Colonic mucosa (tissue), 4 donors: ENCODE measurements around the gene CYB5R3. TPM values are rescaled to one million over a fixed set of nuclear protein-coding genes. Genes with fewer than 3 reads are reported as not detected.
"Not testable (repeated sequence)": the region's sequence is repeated elsewhere in the genome, so short reads cannot be mapped to it uniquely, and the experiment has no call there.

Source experiments
- DNase-seq: peaks from one replicate; pipeline ENCODE4 v3.0.0-alpha.2; 2020
- H3K27ac ChIP-seq: fragments of 200-600 bp; one replicate; pipeline ENCODE4 v1.8.0; 2021
- H3K27me3 ChIP-seq: fragments of 200-600 bp; one replicate; pipeline ENCODE4 v1.8.0; 2021
- H3K36me3 ChIP-seq: fragments of 200-600 bp; one replicate; pipeline ENCODE4 v1.8.0; 2021
- H3K4me1 ChIP-seq: fragments of 200-600 bp; one replicate; pipeline ENCODE4 v1.8.0; 2021; ENCODE audit warnings: mild to moderate bottlenecking
- H3K4me3 ChIP-seq: fragments of 200-600 bp; one replicate; pipeline ENCODE4 v1.8.0; 2021
- H3K9ac ChIP-seq, 2 donors: one replicate each; pipeline ENCODE4 v1.7.0; 2013; ENCODE audit warnings: control low read depth in 2 of 2, low read depth in 2 of 2, low read length in 2 of 2
- H3K9me3 ChIP-seq: fragments of 200-600 bp; one replicate; pipeline ENCODE4 v1.8.0; 2021
- CTCF ChIP-seq: fragments of 200-600 bp; IDR thresholded peaks from one replicate; pipeline ENCODE4 v1.8.0; 2022; ENCODE audit warnings: antibody characterized with exemption, mild to moderate bottlenecking
- intact Hi-C: fragments of 100-400 bp; cut with DNase I; formaldehyde crosslinking; loops from one replicate; pipeline ENCODE4 v1.14.1; 2022
- total RNA-seq, 2 donors: library from RNA; stranded (reverse); fragmentation: NEBNext Ultra II Directional in 1 of 2; extraction: Animal tissue kit (Norgen Biotek cat#: 25700) in 1 of 2; gene quantifications; one replicate each; pipeline ENCODE4 v1.2.1, GENCODE V29; 2021
- donor health status: healthy.
- donor health status: DM: no; HTN: no; CAD: no.
- donor health status: DM: no; HTN: no; CAD: no.

The CYB5R3 gene
- total RNA-seq, 2 donors from 2014 or later, result 105 to 133 TPM

GRCh38 chr22:42673898-42674401 is 24.8 kb upstream of the CYB5R3 start:
- Histone ChIP-seq H3K27ac (no peak overlapping the region), H3K9ac (no peak overlapping the region), H3K27me3 (no peaks in the 10 kb centered on the region), H3K36me3 (no peaks in the 10 kb centered on the region), H3K4me3 (no peak overlapping the region), H3K4me1 (no peaks in the 10 kb centered on the region), H3K9me3 (no peaks in the 10 kb centered on the region)
- intact Hi-C loops, result no loop called here
- TF ChIP-seq CTCF, result no peak
- DNase-seq, result no peak

DNA sequence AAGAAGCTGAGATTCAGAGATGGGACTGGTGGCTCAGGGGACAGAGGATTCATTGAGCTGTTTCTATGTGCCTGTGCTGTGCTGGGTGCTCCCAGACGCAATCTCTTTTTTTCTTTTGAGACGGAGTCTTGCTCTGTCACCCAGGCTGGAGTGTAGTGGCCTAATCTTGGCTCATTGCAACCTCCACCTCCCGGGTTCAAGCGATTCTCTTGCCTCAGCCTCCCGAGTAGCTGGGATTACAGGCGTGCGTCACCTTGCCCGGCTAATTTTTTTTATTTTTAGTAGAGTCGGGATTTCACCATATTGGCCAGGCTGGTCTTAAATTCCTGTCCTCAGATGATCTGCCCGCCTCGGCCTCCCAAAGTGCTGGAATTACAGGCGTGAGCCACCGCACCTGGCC is 23.9 kb upstream of the CYB5R3 start:
- H3K4me1 ChIP-seq, H3K9ac ChIP-seq, DNase-seq, H3K9me3 ChIP-seq, H3K27ac ChIP-seq, H3K4me3 ChIP-seq, H3K27me3 ChIP-seq, intact Hi-C loops, H3K36me3 ChIP-seq: not testable (repeated sequence)

DNA sequence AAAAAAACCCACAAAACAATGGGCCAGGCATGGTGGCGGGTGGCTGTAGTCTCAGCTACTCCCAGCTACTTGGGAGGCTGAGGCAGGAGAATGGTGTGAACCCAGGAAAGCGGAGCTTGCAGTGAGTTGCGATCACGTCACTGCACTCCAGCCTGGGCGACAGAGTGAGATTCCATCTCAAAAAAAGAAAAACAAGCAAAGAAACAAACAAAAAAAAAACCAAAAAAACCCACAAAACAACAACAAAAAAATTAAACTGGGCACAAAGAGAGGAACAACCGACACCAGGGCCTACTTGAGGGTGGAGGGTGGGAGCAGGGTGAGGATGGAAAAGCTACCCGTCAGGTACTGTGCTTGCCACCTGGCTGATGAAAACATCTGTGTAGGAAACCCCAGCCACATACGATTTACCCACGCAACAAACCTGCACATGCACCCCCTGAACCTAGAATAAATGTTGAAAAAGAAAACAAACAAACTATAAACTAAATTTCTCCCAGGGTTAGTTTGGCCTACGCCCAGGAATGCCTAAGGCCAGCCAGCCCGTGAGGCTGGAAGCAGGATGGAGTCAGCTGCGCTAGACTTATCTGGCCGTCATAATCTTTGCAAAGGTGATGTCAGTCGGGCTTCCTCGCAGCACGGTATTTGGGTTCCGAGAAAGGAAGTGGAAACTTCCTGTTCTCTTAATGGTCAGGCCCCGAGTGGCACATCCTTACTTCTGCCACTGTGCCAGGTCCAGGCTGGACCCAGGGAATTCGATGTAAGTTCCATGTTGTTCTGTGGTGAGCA is 21.9 kb upstream of the CYB5R3 start:
- no peak overlapping the region for H3K4me3 ChIP-seq
- no peak for DNase-seq

DNA sequence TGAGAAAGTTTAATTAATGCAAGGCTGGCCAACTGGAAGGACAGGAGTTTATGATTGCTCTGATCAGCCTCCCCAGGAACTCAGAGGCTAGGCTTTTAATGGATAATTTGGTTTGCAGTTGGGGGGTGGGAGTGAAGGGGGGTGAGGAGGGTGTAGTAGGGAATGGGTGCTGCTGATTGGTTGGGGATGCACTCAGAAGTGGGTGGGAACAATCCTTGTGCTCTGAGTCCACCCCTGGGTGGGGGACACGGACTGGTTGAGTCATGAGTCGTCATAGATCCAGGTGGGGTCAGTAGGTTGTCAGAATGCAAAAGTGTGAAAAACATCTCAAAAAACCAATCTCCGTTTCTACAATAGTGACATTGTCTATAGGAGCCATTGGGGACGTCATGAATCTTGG is 20.9 kb upstream of the CYB5R3 start:
- intact Hi-C loops, result no loop called here
- Histone ChIP-seq H3K4me3 (no peak overlapping the region), H3K4me1 (no peaks in the 10 kb centered on the region), H3K9ac (no peak overlapping the region), H3K27me3 (no peaks in the 10 kb centered on the region), H3K36me3 (no peaks in the 10 kb centered on the region), H3K9me3 (no peaks in the 10 kb centered on the region), H3K27ac (no peak overlapping the region)
- no peak for TF ChIP-seq CTCF
- DNase-seq, result no peak

More for the DNA sequence above, 21.9 kb upstream of the CYB5R3 start:
- no peaks in the 10 kb centered on the region for H3K27me3 ChIP-seq
- no peak for TF ChIP-seq CTCF
- no peak overlapping the region for H3K9ac ChIP-seq
- no peak overlapping the region for H3K27ac ChIP-seq
- intact Hi-C loops, result no loop called here
- no peaks in the 10 kb centered on the region for H3K4me1 ChIP-seq
- no peaks in the 10 kb centered on the region for H3K9me3 ChIP-seq
- H3K36me3 ChIP-seq, result no peaks in the 10 kb centered on the region

DNA sequence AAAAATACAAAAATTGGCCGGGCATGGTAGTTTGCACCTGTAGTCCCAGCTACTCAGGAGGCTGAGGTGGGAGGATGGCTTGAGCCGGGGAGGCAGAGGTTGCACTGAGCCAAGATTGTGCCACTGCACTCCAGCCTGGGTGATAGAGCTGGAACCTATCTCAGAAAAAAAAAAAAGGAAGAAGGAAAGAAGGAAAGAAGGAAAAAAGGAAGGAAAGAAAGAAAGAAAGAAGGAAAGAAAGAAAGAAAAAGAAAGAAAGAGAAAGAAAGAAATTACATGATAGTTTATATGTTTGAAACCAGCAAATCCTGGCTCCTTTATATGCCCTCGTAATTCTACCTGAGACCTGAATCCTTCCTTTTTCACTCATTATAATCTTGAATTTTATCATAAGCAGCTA is 17.2 kb upstream of the CYB5R3 start:
- not testable (repeated sequence) for H3K36me3 ChIP-seq

DNA sequence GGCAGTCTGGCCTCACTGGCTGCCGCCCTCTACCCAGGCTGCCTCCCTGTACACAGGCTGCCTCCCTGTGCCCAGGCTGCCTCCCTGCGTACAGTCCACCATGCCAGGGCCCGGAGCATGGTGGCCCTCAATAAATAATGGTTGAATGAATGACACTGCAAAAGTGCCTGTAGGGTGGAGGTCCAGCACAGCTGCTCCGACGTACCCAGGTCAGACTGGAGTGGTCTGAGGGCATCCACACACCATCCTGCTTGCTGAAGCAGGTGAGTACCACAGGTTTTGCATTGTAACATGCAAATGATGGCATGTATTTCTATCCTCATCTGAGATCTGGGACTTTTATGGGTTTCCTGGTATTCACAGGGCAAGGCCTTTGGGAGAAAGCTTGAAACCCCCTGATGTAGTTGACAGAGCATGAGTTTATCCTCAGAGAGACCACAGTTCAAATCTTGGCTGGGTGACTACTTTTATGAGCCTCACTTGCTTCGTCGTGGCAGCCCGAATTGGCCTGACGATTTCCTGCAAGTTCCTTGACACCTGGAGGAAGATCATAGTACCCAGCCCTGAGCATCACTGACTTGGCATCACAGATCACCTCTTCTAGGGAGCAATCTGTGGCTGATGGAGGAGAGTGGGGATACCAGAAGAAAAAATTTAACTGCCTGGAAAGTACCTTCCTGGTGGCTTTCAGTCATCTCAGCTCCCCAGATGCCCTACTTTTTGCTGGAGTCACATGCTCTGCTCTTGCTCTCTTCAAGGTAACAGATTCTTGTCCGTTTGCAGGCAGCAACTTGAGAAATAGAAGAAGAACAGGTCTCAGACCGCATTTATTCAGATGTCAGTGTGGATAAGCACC is 16.0 kb upstream of the CYB5R3 start:
- intact Hi-C loops, result loop anchor here (5.0 to 10.0 kb wide), 2 partner anchors 110 to 157 kb away; no protein-coding TSS in a partner anchor
- DNase-seq, result no peak
- no peak for TF ChIP-seq CTCF
- no peak overlapping the region for H3K4me3 ChIP-seq
- no peaks in the 10 kb centered on the region for H3K9me3 ChIP-seq
- no peaks in the 10 kb centered on the region for H3K36me3 ChIP-seq
- H3K4me1 ChIP-seq, result no peaks in the 10 kb centered on the region
- no peak overlapping the region for H3K9ac ChIP-seq
- no peak overlapping the region for H3K27ac ChIP-seq
- H3K27me3 ChIP-seq, result no peaks in the 10 kb centered on the region

More for the DNA sequence above, 17.2 kb upstream of the CYB5R3 start:
- not testable (repeated sequence) for H3K9me3 ChIP-seq, H3K9ac ChIP-seq, H3K27ac ChIP-seq, H3K4me3 ChIP-seq, H3K4me1 ChIP-seq, DNase-seq, H3K27me3 ChIP-seq
- intact Hi-C loops, result loop anchor here (10.0 kb wide), 1 partner anchor 108 kb away; no protein-coding TSS in a partner anchor
